Pancreas (tissue), 10 donors: ENCODE results near the gene BRICD5. TPM values are rescaled to one million over a fixed set of nuclear protein-coding genes. Genes with fewer than 3 reads are reported as not detected.
A peak's percentile ranks its signal among the peaks of the same experiment; 100 is the strongest.
"Not testable (repeated sequence)": the region's sequence is repeated elsewhere in the genome, so short reads cannot be mapped to it uniquely, and the experiment has no call there.

ENCODE experiments used
- ATAC-seq, 4 donors: fragments of 200-7000 bp; cut with Tn5 transposase; one replicate each; pipeline versions ENCODE4 v1.8.0 to v1.9.1; 2020; ENCODE audit warnings: mild to moderate bottlenecking in 4 of 4, moderate library complexity in 4 of 4
- DNase-seq, 6 donors: peaks; one replicate each; pipeline ENCODE4 v3.0.0-alpha.2; 2020
- FAIRE-seq: peaks from 2 replicates; lab custom pipeline; 2012; peaks lifted over from hg19 to GRCh38; lab: Jason Lieb, UNC
- H3K27ac ChIP-seq, 4 donors: fragments of 200-600 bp; sonication (generic); 1 replicate in 3 of 4; 2 replicates in 1 of 4; pipeline versions ENCODE4 v1.5.0 to v1.8.0; 2020
- H3K27me3 ChIP-seq, 4 donors: fragments of 200-600 bp; one replicate each; pipeline ENCODE4 v1.8.0; 2021
- H3K36me3 ChIP-seq, 3 donors: fragments of 200-600 bp; sonication (generic) in 1 of 3; one replicate each; pipeline versions ENCODE4 v1.5.0 to v1.8.0; 2020 to 2021
- H3K4me1 ChIP-seq, 3 donors: fragments of 200-600 bp; one replicate each; pipeline ENCODE4 v1.8.0; 2021
- H3K4me3 ChIP-seq, 4 donors: fragments of 200-600 bp; sonication (generic) in 2 of 4; one replicate each; pipeline versions ENCODE4 v1.5.0 to v1.8.0; 2020 to 2021
- H3K9me3 ChIP-seq, 4 donors: fragments of 200-600 bp; one replicate each; pipeline ENCODE4 v1.8.0; 2021
- WGBS, 2 donors: extraction: QIAGEN DNeasy Blood & Tissue Kit; methylation state at CpG; one replicate each; pipeline ENCODE4 v1.1.7; 2013; 5-methylcytosine and 5-hydroxymethylcytosine counted together
- intact Hi-C, 3 donors: fragments of 100-400 bp; cut with DNase I; formaldehyde crosslinking; loops; one replicate each; pipeline versions ENCODE4 v1.11.1 to v1.14.2; 2022
- polyA plus RNA-seq, 2 donors: library from polyadenylated mRNA; stranded (reverse); fragments of 200-250 nt; gene quantifications; one replicate each; pipeline ENCODE4 v1.2.3, GENCODE V29; 2013
- total RNA-seq, 6 donors: library from RNA; stranded (reverse); fragmentation: NEBNext Ultra II Directional in 4 of 6; extraction: Animal tissue kit (Norgen Biotek cat#: 25700) in 4 of 6; gene quantifications; one replicate each; pipeline versions ENCODE4 v1.2.1 to v1.2.4, GENCODE V29; 2021 to 2023
- TF ChIP-seq, protein P1 (sequence below), 4 donors: fragments of 200-600 bp; sonication (generic) in 3 of 4; IDR thresholded peaks; one replicate each; pipeline versions ENCODE4 v1.5.0 to v1.8.0; 2021; ENCODE audit warnings: antibody characterized with exemption in 4 of 4
- donor health status: healthy with polysubstance abuse.
- donor health status: DM: no; HTN: no; CAD: no; lungs with moderate emphysema.
- donor health status: DM: no; HTN: no; CAD: no.
- donor health status: control.
- donor health status: control.
- donor health status: Bipolar disorder and iron deficiency.
- donor health status: DM: yes; HTN: yes; CAD: no.
- donor health status: DM: no; HTN: no; CAD: no.
- donor health status: DM: no; HTN: no; CAD: no.
- donor health status: DM: yes; HTN: yes; CAD: no.

BRICD5 gene
- total RNA-seq (1 to 10 TPM; 1.0 to 2.4 (median 2.0) TPM), polyA plus RNA-seq (10 to 100 TPM in 1 of 2 donors, 1 to 10 TPM in 1; 8.9 to 24.5 TPM)

- H3K4me1 ChIP-seq, result peaks cover 12 to 25% (median 18%) of the 10 kb centered on the region in 3 donors
- intact Hi-C loops, result no loop called here
- no peak within 1 kb of the TSS for H3K27ac ChIP-seq
- TF ChIP-seq, protein P1, sequence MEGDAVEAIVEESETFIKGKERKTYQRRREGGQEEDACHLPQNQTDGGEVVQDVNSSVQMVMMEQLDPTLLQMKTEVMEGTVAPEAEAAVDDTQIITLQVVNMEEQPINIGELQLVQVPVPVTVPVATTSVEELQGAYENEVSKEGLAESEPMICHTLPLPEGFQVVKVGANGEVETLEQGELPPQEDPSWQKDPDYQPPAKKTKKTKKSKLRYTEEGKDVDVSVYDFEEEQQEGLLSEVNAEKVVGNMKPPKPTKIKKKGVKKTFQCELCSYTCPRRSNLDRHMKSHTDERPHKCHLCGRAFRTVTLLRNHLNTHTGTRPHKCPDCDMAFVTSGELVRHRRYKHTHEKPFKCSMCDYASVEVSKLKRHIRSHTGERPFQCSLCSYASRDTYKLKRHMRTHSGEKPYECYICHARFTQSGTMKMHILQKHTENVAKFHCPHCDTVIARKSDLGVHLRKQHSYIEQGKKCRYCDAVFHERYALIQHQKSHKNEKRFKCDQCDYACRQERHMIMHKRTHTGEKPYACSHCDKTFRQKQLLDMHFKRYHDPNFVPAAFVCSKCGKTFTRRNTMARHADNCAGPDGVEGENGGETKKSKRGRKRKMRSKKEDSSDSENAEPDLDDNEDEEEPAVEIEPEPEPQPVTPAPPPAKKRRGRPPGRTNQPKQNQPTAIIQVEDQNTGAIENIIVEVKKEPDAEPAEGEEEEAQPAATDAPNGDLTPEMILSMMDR (IDR thresholded peaks at IDR 0.05), result no peak
- peaks cover 0 to 23% (median 5%) of the 10 kb centered on the region in 3 donors for H3K36me3 ChIP-seq
- ATAC-seq (no peak), FAIRE-seq (no peak), DNase-seq (peak in 3 of 6 donors; percentile 41 to 74 (median 54))
- H3K9me3 ChIP-seq, result no peaks in the 10 kb centered on the region
- WGBS, 2 donors, result 77 to 82% methylated on average over 24 of the region's 24 CpGs
- H3K4me3 ChIP-seq, result no peak within 1 kb of the TSS
- H3K27me3 ChIP-seq, result no peaks in the 10 kb centered on the region
Observed at GRCh38 chr16:2210386-2211365, at the start of gene BRICD5. BRICD5 (minus strand) TSS chr16:2210863; CDS start chr16:2210833, 30 bp downstream.

DNA sequence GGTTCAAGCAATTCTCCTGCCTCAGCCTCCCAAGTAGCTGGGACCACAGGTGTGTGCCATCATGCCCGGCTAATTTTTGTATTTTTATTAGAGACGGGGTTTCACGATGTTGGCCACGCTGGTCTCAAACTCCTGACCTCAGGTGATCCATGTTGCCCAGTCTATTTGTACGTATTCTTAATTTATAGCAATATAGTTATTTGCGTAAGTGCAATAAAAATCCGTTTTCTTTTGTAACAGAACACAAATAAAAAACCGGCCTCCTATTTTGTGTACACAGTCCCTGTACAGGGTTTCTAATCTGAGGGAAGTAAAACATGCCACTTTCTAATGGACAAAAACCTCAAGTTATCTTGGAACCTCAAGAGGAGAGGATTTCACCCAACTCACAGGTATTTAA lies 49.6 kb upstream of the BRICD5 start:
- intact Hi-C loops, result no loop called here
- Histone ChIP-seq H3K27me3 (no peaks in the 10 kb centered on the region), H3K27ac (no peak overlapping the region), H3K9me3 (no peaks in the 10 kb centered on the region), H3K4me1 (peaks cover 0 to 5% (median under 1%) of the 10 kb centered on the region in 3 donors), H3K36me3 (peaks cover 9 to 80% (median 44%) of the 10 kb centered on the region in 3 donors), H3K4me3 (no peak overlapping the region)
- FAIRE-seq (no peak), ATAC-seq (no peak), DNase-seq (no peak)
- 94 to 97% methylated on average over 8 of the region's 8 CpGs for WGBS, 2 donors
- TF ChIP-seq, protein P1 (IDR thresholded peaks at IDR 0.05), result no peak

GRCh38 chr16:2258530-2258929 lies 47.9 kb upstream of the BRICD5 start:
- not testable (repeated sequence) for H3K27me3 ChIP-seq, FAIRE-seq
- H3K36me3 ChIP-seq, result peaks cover 9 to 90% (median 59%) of the 10 kb centered on the region in 3 donors

GRCh38 chr16:2257726-2258125 lies 47.1 kb upstream of the BRICD5 start:
- peaks cover 9 to 88% (median 57%) of the 10 kb centered on the region in 3 donors for H3K36me3 ChIP-seq
- no peaks in the 10 kb centered on the region for H3K27me3 ChIP-seq
- WGBS, 2 donors, result 88 to 98% methylated on average over 6 of the region's 6 CpGs
- H3K4me1 ChIP-seq, result peaks cover 0 to under 1% (median 0%) of the 10 kb centered on the region in 3 donors
- FAIRE-seq, result no peak
- ATAC-seq, result no peak
- TF ChIP-seq, protein P1 (IDR thresholded peaks at IDR 0.05), result no peak
- DNase-seq, result peak in 2 of 6 donors; percentile 5 to 15
- H3K27ac ChIP-seq, result no peak overlapping the region
- no peaks in the 10 kb centered on the region for H3K9me3 ChIP-seq
- intact Hi-C loops, result loop anchor here in 1 of 3 donors (10.0 kb wide), 1 partner anchor 63 kb away; the partner anchor contains the start of gene CASKIN1
- H3K4me3 ChIP-seq, result no peak overlapping the region

More at GRCh38 chr16:2258530-2258929, 47.9 kb upstream of the BRICD5 start:
- 94 to 96% methylated on average over 7 of the region's 7 CpGs for WGBS, 2 donors
- not testable (repeated sequence) for H3K4me3 ChIP-seq, DNase-seq, ATAC-seq, H3K9me3 ChIP-seq, H3K4me1 ChIP-seq, H3K27ac ChIP-seq
- intact Hi-C loops, result loop anchor here in 1 of 3 donors (10.0 kb wide), 1 partner anchor 64 kb away; the partner anchor contains the start of gene CASKIN1

DNA sequence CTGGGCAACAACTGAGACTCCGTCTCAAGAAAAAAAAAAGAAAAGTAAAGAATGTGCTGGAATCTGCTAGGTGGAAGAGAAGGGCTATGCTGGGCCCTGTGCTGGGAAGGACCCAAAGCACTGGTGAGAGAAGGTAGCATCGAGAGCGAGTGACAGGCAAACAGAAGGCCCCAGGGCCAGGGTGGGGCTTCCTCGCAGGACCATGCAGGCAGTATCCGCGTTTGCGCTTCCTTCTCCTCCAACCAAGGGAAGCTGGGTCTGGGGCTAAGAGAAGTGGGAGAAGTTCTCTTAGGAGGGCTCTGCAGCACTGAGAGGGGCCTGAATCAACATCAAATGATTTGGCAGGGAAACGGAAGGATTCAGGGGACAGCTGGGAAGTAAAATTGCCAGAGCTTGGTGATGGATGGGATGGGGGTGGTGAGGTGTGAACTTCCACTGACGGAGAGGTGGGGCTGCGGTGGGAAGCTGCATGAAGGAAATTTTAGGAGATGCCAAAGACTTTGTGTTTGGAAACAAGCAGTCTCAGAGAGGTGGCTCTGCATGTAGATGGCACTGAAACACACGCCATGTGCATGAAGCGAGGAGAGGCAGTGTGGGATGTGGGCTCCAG lies 46.0 kb upstream of the BRICD5 start:
- Histone ChIP-seq H3K4me1 (peaks cover 0 to 11% (median 8%) of the 10 kb centered on the region in 3 donors), H3K27me3 (no peaks in the 10 kb centered on the region), H3K9me3 (no peaks in the 10 kb centered on the region), H3K36me3 (peaks cover 2 to 80% (median 46%) of the 10 kb centered on the region in 3 donors), H3K27ac (no peak overlapping the region), H3K4me3 (no peak overlapping the region)
- intact Hi-C loops, result loop anchor here in 1 of 3 donors (10.0 kb wide), 1 partner anchor 62 kb away; the partner anchor contains the start of gene CASKIN1
- TF ChIP-seq, protein P1 (IDR thresholded peaks at IDR 0.05), result no peak
- no peak for ATAC-seq
- 90 to 92% methylated on average over 12 of the region's 12 CpGs for WGBS, 2 donors
- no peak for FAIRE-seq
- DNase-seq, result peak in 2 of 6 donors; percentile 17 to 20
